Activated naive CD4-positive, alpha-beta T cell treated with anti-CD3 and anti-CD28 coated beads, Interleukin-2, amount 10 ng/mL, durations not matched to agents 5 hours and 36 hours (primary cell): ENCODE data around the gene OSBPL1A. TPM values are rescaled to one million over a fixed set of nuclear protein-coding genes. Genes with fewer than 3 reads are reported as not detected.

Source experiments
- microRNA-seq: library from miRNA; unstranded; fragments of <30 nt; microRNA quantifications from one replicate; pipeline ENCODE4 v1.2.0, GENCODE V29; 2022; ENCODE audit warnings: borderline microRNAs expressed, borderline replicate concordance
- total RNA-seq, 2 experiments: library from RNA; stranded (reverse); gene quantifications; one replicate each; pipeline ENCODE4 v1.2.3, GENCODE V29; 2021

Gene OSBPL1A
- 1 to 10 TPM; 1.4 to 2.1 TPM for total RNA-seq

DNA sequence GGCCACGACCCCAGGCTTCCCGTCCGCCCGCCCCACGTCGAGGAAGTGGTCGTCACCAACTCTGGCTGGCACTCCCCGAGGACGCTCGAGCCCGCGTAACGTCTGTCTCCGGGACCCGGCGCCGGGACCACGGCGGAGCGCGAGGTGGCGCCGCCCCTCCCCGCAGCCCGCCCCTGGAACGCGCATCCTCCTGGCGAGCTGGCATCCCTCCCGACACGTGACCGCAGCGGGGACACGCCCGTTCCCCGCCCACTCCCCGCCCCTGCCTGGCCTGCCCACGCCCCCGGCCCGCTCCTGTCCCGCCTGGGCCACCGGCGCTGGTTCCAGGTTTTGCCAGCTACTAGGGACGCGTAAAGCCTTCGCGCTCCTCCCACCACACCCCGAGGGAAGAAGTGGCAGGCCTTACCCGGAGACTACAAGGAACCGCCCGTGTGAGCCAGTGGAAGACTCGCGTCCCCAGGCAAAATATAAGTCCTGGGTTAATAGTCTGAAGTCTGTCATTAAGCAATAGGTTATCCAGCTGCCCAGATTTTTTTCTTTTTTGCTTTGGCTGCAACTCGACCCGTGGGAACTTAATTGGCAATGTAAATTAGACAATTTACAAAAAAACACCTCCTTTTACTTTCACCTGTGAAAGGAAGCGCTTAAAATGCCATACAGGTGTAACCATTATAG, at the start of gene OSBPL1A:
Gene OSBPL1A (minus strand): TSS at position 131 of the 675 bp plus-strand sequence. CDS start 20,291 bp downstream, outside the sequence.

DNA sequence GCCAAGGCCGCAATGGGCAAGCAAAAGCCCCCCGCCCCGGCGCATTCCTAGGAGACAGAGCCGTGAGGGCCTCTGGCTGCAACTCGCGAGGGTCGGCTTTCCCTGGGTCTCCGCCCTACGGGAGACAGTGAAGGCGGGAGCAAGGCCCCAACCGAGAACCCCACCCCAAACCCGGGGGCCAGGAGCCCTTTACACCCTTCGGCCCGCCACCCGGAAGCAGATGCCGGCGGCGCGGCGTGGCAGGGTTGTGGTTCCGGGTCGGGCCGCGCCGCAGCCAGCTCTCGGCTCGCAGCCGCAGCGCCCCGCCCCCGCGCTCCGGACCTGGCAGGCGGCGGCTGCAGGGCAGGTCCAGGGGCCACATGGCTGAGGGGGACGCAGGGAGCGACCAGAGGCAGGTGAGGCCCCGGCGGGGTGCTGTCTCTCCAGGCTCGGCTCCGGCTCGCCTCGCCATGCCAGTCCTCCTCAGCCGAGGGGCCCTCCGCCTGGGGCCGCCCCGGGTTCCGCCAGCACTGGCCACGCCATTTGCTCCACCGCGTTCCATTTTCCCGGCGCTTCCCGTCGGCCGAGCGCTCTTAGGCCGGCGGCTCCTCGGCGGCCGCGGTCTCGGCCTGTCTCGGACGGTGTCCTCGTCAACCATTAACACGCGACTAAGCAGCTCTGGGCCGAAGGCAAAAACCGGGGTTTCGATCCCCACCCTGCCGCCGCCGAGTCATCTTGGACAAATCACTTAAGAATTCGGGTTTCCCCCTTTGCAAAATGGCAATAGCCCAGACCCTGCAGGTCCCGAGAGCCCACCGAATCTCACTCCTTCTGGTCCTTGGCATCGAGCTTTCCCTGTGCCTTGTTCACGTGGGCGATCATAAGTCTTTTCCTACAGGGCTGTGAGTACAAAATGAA, 29.0 kb upstream of the OSBPL1A start, which contains the start of gene IMPACT:
Gene IMPACT (plus strand): TSS at position 273 of the 897 bp plus-strand sequence. CDS start 87 bp downstream, at position 360.

DNA sequence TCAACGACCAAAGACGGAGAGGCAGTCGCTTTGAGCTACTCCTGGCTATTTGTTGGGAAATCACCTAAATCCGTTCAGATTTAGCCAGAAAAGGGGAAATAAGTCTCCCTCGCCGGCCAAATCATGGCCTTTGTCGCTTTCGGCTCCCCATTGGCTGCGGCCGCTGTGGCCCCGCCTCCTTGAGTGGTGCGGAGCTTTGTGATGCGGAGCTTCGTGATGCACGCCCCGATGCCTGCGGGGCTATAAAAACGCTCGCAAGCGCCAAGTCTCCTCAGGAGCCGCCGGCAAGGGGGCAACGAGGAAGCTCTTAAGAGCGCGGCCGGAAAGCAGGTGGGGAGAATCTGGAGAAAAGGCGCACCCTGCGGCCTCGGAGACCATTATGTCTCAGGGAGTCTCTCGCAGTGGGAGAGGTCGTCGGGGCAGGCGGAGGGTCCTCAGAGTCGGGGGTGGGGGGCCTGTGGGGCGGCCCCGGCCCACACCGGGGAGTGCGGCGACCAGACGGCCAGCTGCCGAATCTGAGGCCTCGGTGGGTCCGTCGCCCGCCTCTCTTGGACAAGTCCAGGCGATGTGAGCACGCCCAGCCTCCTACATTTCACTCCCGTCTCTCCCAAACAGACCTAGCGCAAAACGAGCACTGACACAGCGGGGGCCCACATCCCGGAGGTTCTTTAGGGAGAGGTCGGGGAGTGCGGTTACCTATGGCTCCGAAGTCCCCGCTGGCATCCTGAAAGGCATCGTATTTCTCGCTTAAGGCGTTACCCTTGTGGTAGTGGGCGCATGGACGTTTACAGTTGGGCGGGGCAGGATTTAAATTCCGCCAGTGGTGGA, 258.6 kb downstream of the OSBPL1A start, which contains the start of gene CABYR:
Gene CABYR (plus strand): TSS at position 274 of the 828 bp plus-strand sequence. CDS start 4,053 bp downstream, outside the sequence.

Small RNA genes lying within 50 kb of the gene (microRNA-seq; reads per million reads assigned to microRNA genes)
- gene MIR320C2 = not detected

Other genes starting within 250 kb of the OSBPL1A start
- gene IMPACT, start 28.8 kb upstream of the OSBPL1A start, total RNA-seq = 10 to 100 TPM; 11.8 to 12.9 TPM
- under 1 TPM in 1 of 2 experiments, not detected in 1; 0.17 TPM for gene HRH4, start 62.8 kb upstream of the OSBPL1A start, total RNA-seq